ENCODE results near the gene AMIGO1. TPM values are rescaled to one million over a fixed set of nuclear protein-coding genes. Genes with fewer than 3 reads are reported as not detected.
A peak's percentile ranks its signal among the peaks of the same experiment; 100 is the strongest.

The AMIGO1 gene
- total RNA-seq (2014; rRNA removed; shearing (Covaris generic)): 1.1 and 1.9 TPM in 2 replicates

DNA sequence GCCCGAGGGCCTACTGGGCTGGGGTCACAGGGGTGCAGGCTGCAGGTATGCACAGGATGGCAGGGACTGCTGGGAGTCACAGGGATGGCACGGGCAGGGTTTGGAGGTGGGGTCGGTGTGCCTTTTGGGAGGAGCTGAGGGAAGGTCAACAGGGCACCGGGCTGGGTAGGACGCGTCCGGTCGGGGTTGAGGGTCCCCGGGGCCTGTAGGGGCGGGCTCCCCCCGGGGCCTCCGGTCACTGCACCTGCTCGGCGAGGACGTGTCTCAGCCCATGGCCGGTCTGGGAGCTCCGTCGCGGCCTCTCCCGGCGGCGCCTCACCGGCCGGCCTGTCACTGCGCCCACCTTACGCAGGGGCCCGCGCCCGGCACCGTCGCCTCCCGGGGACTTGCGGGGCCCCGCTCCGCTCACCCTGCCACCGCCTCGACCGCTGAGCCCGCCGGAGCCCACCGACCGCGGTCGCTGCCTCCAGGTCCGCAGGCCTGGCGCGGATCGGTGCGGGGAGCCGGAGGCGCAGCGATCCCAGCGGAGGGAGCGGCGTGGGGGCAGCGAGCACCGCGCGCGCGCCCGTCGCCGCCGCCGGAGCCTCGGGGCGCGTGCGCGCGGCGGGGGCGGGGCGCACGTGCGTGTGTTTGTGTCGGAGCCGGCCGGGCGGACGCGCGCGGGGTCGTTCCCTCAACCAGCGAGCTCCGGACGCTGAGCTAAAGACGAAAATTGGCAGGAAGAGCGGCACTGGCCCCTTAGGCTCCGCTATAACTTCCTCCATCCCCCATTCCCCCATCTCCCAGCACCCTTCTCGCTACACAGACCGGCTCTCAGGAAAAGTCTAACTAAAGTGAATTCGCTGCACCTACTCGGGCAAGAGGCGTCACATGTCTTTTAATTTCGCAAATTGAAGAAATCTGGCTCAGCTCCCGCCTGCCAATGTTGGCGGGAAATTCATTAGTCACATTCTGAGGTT, at the start of gene AMIGO1:
TSS of gene AMIGO1 (minus strand) at position 552 of the 959 bp plus-strand sequence. CDS start 815 bp downstream, outside the sequence.
- DNase-seq: peak; percentile 97
- no peaks in the 10 kb centered on the region for H3K36me3 ChIP-seq (replicated peaks; ENCODE audit: control insufficient read depth, insufficient read depth, low read length)
- peak within 1 kb of the TSS; percentile 72 for H3K4me3 ChIP-seq (ENCODE audit: insufficient read depth, low read depth, low read length)
- peaks cover 47% of the 10 kb centered on the region for H3K27me3 ChIP-seq (ENCODE audit: control insufficient read depth, insufficient read depth, low read length)

DNA sequence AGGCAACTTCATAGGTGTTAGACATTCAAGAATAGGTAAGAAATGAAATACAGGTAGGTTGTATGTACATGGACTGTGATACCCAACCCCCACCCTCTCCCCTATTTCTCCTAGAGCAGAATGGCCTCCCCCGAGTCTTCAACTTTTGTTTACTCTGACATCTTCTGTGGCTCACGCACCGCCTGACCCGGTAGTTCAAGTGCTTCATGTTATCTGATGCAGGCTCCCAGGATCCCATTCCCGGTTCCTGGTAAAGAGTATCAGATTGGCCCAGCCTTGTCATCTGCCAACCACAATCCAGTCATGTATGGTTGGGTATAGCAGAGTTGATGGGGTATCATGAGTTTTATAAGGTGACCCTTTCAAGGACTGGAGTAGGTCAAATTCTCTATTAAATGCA, 48.0 kb upstream of the AMIGO1 start:
- no peaks in the 10 kb centered on the region for H3K27me3 ChIP-seq (ENCODE audit: control insufficient read depth, insufficient read depth, low read length)
- no peak overlapping the region for H3K4me3 ChIP-seq (ENCODE audit: insufficient read depth, low read depth, low read length)
- no peaks in the 10 kb centered on the region for H3K36me3 ChIP-seq (replicated peaks; ENCODE audit: control insufficient read depth, insufficient read depth, low read length)
- DNase-seq: no peak

DNA sequence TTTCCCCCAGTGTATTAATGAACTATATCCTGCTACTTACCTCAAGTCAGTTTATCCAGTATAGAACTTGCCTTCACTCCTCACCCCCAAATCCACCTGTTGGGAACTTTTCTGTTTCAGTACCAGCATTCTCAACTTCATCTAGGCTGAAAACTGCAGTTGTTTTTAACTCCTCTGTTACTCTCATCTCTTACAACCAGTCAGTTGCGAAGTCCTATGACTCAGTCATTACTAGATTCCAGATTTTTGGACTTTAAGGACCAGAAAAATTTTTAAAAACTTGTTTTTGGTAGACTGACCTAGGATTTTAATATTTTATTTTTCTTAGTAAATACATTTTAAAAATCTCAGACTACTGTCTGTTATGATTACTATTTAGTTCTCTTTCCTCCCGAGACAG, 47.0 kb upstream of the AMIGO1 start:
- DNase-seq: no peak
- no peaks in the 10 kb centered on the region for H3K36me3 ChIP-seq (replicated peaks; ENCODE audit: control insufficient read depth, insufficient read depth, low read length)
- H3K27me3 ChIP-seq (ENCODE audit: control insufficient read depth, insufficient read depth, low read length): no peaks in the 10 kb centered on the region
- no peak overlapping the region for H3K4me3 ChIP-seq (ENCODE audit: insufficient read depth, low read depth, low read length)

GRCh38 chr1:109548321-109549267, 39.1 kb upstream of the AMIGO1 start, which contains the start of gene GNAI3:
Gene GNAI3, plus strand, starts transcription at chr1:109548615. Its CDS starts 106 bp downstream, at chr1:109548721.
- no peaks in the 10 kb centered on the region for H3K36me3 ChIP-seq (replicated peaks; ENCODE audit: control insufficient read depth, insufficient read depth, low read length)
- H3K4me3 ChIP-seq (ENCODE audit: insufficient read depth, low read depth, low read length): peak within 1 kb of the TSS; percentile 98
- H3K27me3 ChIP-seq (ENCODE audit: control insufficient read depth, insufficient read depth, low read length): no peaks in the 10 kb centered on the region
- DNase-seq: peak; percentile 91

GRCh38 chr1:109547463-109548320, 38.2 kb upstream of the AMIGO1 start:
- Histone ChIP-seq H3K36me3 (replicated peaks; ENCODE audit: control insufficient read depth, insufficient read depth, low read length) (no peaks in the 10 kb centered on the region), H3K27me3 (ENCODE audit: control insufficient read depth, insufficient read depth, low read length) (no peaks in the 10 kb centered on the region; the same call in 1 of the 2 replicates), H3K4me3 (ENCODE audit: insufficient read depth, low read depth, low read length) (peak overlapping the region; percentile 98)
- DNase-seq: peak; percentile 30

DNA sequence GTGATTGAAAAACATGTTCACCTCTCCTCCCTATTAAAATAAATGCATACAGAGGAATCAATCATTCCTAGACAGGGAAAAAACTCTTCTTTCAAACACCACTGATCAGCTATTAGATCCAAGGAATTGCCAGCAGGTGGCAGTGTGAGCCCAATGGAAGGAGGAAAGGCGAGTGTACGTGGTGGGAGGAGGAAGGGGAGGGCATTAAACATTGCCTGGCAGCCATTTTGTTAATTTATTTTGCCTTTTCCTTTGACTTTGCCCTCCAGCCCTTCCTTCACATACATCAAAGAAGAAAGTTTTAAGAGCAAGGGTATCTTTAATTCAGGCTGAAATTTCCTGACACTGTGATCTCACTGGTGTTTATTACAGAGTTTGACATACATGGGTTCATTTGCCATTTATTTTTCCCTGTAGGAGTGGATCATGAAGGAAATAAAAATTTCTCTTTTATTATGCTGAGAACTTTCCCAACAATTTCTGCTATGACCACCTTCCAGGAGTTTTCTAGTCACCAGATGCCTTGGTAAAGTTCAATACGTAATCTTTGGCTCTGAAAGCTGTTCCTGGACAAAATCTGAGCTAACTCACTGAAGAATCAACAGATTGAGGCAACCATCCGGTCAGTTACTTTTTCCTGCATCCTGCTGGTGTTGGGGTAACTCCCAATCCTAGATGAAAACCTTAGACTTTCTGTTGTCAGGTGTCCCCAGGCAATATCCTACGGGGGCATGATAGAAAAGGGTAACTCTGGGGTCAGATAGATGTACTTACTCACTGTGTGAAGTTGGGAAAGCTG, 37.0 kb upstream of the AMIGO1 start:
- no peaks in the 10 kb centered on the region; the same call in none of the 2 replicates for H3K27me3 ChIP-seq (ENCODE audit: control insufficient read depth, insufficient read depth, low read length)
- H3K4me3 ChIP-seq (ENCODE audit: insufficient read depth, low read depth, low read length): no peak overlapping the region
- peak; percentile 94 for DNase-seq
- no peaks in the 10 kb centered on the region; the same call in 1 of the 2 replicates for H3K36me3 ChIP-seq (replicated peaks; ENCODE audit: control insufficient read depth, insufficient read depth, low read length)

DNA sequence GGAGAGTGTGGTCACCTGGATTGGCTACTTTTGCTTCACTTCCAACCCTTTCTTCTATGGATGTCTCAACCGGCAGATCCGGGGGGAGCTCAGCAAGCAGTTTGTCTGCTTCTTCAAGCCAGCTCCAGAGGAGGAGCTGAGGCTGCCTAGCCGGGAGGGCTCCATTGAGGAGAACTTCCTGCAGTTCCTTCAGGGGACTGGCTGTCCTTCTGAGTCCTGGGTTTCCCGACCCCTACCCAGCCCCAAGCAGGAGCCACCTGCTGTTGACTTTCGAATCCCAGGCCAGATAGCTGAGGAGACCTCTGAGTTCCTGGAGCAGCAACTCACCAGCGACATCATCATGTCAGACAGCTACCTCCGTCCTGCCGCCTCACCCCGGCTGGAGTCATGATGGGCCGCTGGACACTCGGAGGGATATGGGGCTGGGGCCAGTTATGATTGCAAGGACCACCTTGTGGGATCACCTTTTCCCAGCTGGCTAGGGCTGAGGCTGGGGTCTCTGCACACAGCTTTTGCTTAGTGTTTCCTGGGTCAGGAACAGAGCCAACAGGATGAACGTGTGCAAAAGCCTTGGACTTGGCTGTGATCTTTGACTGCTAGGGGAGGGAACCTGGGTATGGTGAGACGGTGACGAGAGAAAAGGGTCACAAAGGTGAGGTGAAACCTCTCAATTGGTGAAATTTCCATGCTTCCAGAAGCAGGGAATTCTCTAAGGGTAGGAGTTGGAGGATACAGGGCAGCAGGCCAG, 34.6 kb upstream of the AMIGO1 start:
- Histone ChIP-seq H3K36me3 (replicated peaks; ENCODE audit: control insufficient read depth, insufficient read depth, low read length) (no peaks in the 10 kb centered on the region; the same call in 1 of the 2 replicates), H3K4me3 (ENCODE audit: insufficient read depth, low read depth, low read length) (no peak overlapping the region), H3K27me3 (ENCODE audit: control insufficient read depth, insufficient read depth, low read length) (no peaks in the 10 kb centered on the region; the same call in none of the 2 replicates)
- DNase-seq: peak; percentile 26

DNA sequence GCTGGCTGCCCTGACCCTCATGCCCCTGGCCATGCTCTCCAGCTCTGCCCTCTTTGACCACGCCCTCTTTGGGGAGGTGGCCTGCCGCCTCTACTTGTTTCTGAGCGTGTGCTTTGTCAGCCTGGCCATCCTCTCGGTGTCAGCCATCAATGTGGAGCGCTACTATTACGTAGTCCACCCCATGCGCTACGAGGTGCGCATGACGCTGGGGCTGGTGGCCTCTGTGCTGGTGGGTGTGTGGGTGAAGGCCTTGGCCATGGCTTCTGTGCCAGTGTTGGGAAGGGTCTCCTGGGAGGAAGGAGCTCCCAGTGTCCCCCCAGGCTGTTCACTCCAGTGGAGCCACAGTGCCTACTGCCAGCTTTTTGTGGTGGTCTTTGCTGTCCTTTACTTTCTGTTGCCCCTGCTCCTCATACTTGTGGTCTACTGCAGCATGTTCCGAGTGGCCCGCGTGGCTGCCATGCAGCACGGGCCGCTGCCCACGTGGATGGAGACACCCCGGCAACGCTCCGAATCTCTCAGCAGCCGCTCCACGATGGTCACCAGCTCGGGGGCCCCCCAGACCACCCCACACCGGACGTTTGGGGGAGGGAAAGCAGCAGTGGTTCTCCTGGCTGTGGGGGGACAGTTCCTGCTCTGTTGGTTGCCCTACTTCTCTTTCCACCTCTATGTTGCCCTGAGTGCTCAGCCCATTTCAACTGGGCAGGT, 33.9 kb upstream of the AMIGO1 start:
- Histone ChIP-seq H3K4me3 (ENCODE audit: insufficient read depth, low read depth, low read length) (no peak overlapping the region), H3K27me3 (ENCODE audit: control insufficient read depth, insufficient read depth, low read length) (no peaks in the 10 kb centered on the region; the same call in none of the 2 replicates), H3K36me3 (replicated peaks; ENCODE audit: control insufficient read depth, insufficient read depth, low read length) (no peaks in the 10 kb centered on the region; the same call in 1 of the 2 replicates)
- peak; percentile 41 for DNase-seq

GRCh38 chr1:109542657-109543056, 33.1 kb upstream of the AMIGO1 start:
- H3K4me3 ChIP-seq (ENCODE audit: insufficient read depth, low read depth, low read length): no peak overlapping the region
- H3K36me3 ChIP-seq (replicated peaks; ENCODE audit: control insufficient read depth, insufficient read depth, low read length): no peaks in the 10 kb centered on the region; the same call in 1 of the 2 replicates
- DNase-seq: peak; percentile 46
- no peaks in the 10 kb centered on the region; the same call in none of the 2 replicates for H3K27me3 ChIP-seq (ENCODE audit: control insufficient read depth, insufficient read depth, low read length)

GRCh38 chr1:109541102-109541501, 31.6 kb upstream of the AMIGO1 start:
- H3K27me3 ChIP-seq (ENCODE audit: control insufficient read depth, insufficient read depth, low read length): no peaks in the 10 kb centered on the region; the same call in none of the 2 replicates
- no peak for DNase-seq
- no peak overlapping the region for H3K4me3 ChIP-seq (ENCODE audit: insufficient read depth, low read depth, low read length)
- no peaks in the 10 kb centered on the region; the same call in 1 of the 2 replicates for H3K36me3 ChIP-seq (replicated peaks; ENCODE audit: control insufficient read depth, insufficient read depth, low read length)

DNA sequence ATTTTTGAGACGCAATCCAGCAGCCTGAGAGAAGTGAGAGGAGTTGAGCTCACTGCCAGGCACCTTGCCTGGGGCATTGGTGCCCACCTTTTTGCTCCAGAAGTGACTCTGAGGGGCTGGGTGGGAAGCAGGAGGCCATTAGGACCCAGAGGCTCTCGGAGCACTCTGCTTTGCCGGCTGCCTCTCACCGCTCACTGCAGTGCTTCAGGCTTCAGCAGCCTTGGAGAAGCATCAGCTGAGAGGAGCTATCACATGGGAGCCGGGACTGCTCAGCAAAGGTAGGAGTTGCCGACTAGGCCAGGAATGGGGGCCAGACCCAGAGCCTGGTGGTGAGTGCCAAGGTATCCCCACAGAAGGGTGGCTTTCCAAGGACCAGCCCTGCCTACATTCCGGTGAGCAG, 30.1 kb upstream of the AMIGO1 start, which contains the start of gene GPR61:
TSS of gene GPR61 (plus strand) at position 197 of the 400 bp plus-strand sequence. CDS start 3,151 bp downstream, outside the sequence.
- H3K27me3 ChIP-seq (ENCODE audit: control insufficient read depth, insufficient read depth, low read length): no peaks in the 10 kb centered on the region; the same call in none of the 2 replicates
- no peaks in the 10 kb centered on the region; the same call in 1 of the 2 replicates for H3K36me3 ChIP-seq (replicated peaks; ENCODE audit: control insufficient read depth, insufficient read depth, low read length)
- DNase-seq: peak; percentile 58
- no peak within 1 kb of the TSS; the same call in 1 of the 2 replicates for H3K4me3 ChIP-seq (ENCODE audit: insufficient read depth, low read depth, low read length)
